Endothelial cell (in vitro differentiated cells): ENCODE results near the gene PLA2G4A. TPM values are rescaled to one million over a fixed set of nuclear protein-coding genes. Genes with fewer than 3 reads are reported as not detected.

Experiments
- DNase-seq: peaks from one replicate; pipeline ENCODE4 v3.0.0; 2021; ENCODE audit warnings: low spot score
- H3K27ac Mint-ChIP-seq: one replicate; pipeline ENCODE4 v1.8.0; 2021; ENCODE audit warnings: mixed read lengths, inconsistent platforms; ENCODE audit not compliant: unreplicated experiment
- H3K27me3 Mint-ChIP-seq: one replicate; pipeline ENCODE4 v1.8.0; 2021; ENCODE audit warnings: mild to moderate bottlenecking, moderate library complexity, mixed read lengths, inconsistent platforms; ENCODE audit not compliant: unreplicated experiment
- H3K36me3 Mint-ChIP-seq: one replicate; pipeline ENCODE4 v1.8.0; 2021; ENCODE audit warnings: mild to moderate bottlenecking, low read depth, mixed read lengths, inconsistent platforms; ENCODE audit not compliant: unreplicated experiment
- H3K4me1 Mint-ChIP-seq: one replicate; pipeline ENCODE4 v1.8.0; 2021; ENCODE audit warnings: mild to moderate bottlenecking, mixed read lengths, inconsistent platforms; ENCODE audit not compliant: unreplicated experiment
- H3K4me3 Mint-ChIP-seq: one replicate; pipeline ENCODE4 v1.8.0; 2021; ENCODE audit warnings: mild to moderate bottlenecking, mixed read lengths, inconsistent platforms; ENCODE audit not compliant: unreplicated experiment
- H3K9me3 Mint-ChIP-seq: one replicate; pipeline ENCODE4 v1.8.0; 2021; ENCODE audit warnings: mixed read lengths, inconsistent platforms; ENCODE audit not compliant: unreplicated experiment
- CTCF ChIP-seq: fragments of 200-600 bp; sonication (generic); IDR thresholded peaks from one replicate; pipeline ENCODE4 v1.5.0; 2021; ENCODE audit warnings: antibody characterized with exemption; ENCODE audit not compliant: unreplicated experiment
- total RNA-seq: library from RNA; stranded (reverse); fragmentation: NEBNext Ultra II Directional; extraction: Animal tissue kit (Norgen Biotek cat#: 25700); gene quantifications from one replicate; pipeline ENCODE4 v1.2.1, GENCODE V29; 2021; ENCODE audit not compliant: unreplicated experiment

PLA2G4A gene
- total RNA-seq, 1 donor from 2014 or later = 12.2 TPM

- Mint-ChIP-seq H3K27me3 (no peaks in the 10 kb centered on the region), H3K9me3 (no peaks in the 10 kb centered on the region), H3K27ac (no peak overlapping the region), H3K4me1 (no peaks in the 10 kb centered on the region), H3K36me3 (no peaks in the 10 kb centered on the region), H3K4me3 (no peak overlapping the region)
- no peak for TF ChIP-seq CTCF
- no peak for DNase-seq
Measured at GRCh38 chr1:186864296-186864695, 35.5 kb downstream of the PLA2G4A start.

GRCh38 chr1:186865253-186865652, 36.5 kb downstream of the PLA2G4A start:
- Mint-ChIP-seq H3K4me1 (peaks cover 7% of the 10 kb centered on the region), H3K9me3 (no peaks in the 10 kb centered on the region), H3K4me3 (no peak overlapping the region), H3K27me3 (no peaks in the 10 kb centered on the region), H3K36me3 (no peaks in the 10 kb centered on the region), H3K27ac (no peak overlapping the region)
- no peak for TF ChIP-seq CTCF
- DNase-seq = no peak

GRCh38 chr1:186865857-186866256, 37.1 kb downstream of the PLA2G4A start:
- Mint-ChIP-seq H3K4me1 (peaks cover 7% of the 10 kb centered on the region), H3K36me3 (no peaks in the 10 kb centered on the region), H3K27me3 (no peaks in the 10 kb centered on the region), H3K27ac (no peak overlapping the region), H3K9me3 (no peaks in the 10 kb centered on the region), H3K4me3 (no peak overlapping the region)
- no peak for TF ChIP-seq CTCF
- DNase-seq = no peak

GRCh38 chr1:186869526-186870228, 40.9 kb downstream of the PLA2G4A start:
- DNase-seq = no peak
- H3K36me3 Mint-ChIP-seq = no peaks in the 10 kb centered on the region
- TF ChIP-seq CTCF = no peak
- no peaks in the 10 kb centered on the region for H3K9me3 Mint-ChIP-seq
- H3K4me3 Mint-ChIP-seq = no peak overlapping the region
- no peak overlapping the region for H3K27ac Mint-ChIP-seq
- H3K27me3 Mint-ChIP-seq = no peaks in the 10 kb centered on the region
- H3K4me1 Mint-ChIP-seq = peaks cover 7% of the 10 kb centered on the region

GRCh38 chr1:186871784-186872183, 43.0 kb downstream of the PLA2G4A start:
- no peak for DNase-seq
- Mint-ChIP-seq H3K9me3 (no peaks in the 10 kb centered on the region), H3K4me3 (no peak overlapping the region), H3K27ac (no peak overlapping the region), H3K27me3 (no peaks in the 10 kb centered on the region), H3K4me1 (peaks cover 7% of the 10 kb centered on the region), H3K36me3 (no peaks in the 10 kb centered on the region)
- no peak for TF ChIP-seq CTCF
